Suppressor macrophage treated with lipopolysaccharide for 1 hour (primary cell): ENCODE results near the gene CDC25A.
"Not testable (repeated sequence)": the region's sequence is repeated elsewhere in the genome, so short reads cannot be mapped to it uniquely, and the experiment has no call there.

Source experiments
- DNase-seq, 3 donors: peaks; one replicate each; pipeline ENCODE4 v3.0.0-alpha.2; 2020 to 2022

Gene CDC25A

GRCh38 chr3:48188266-48189201, at the start of gene CDC25A:
CDC25A (minus strand) TSS chr3:48188417; CDS start chr3:48187947, 470 bp downstream.
- peak; percentile 97 to 99 (median 98) for DNase-seq

- DNase-seq: peak; percentile 39 to 58 (median 43)
Measured at GRCh38 chr3:48236531-48236930, 48.3 kb upstream of the CDC25A start.

DNA sequence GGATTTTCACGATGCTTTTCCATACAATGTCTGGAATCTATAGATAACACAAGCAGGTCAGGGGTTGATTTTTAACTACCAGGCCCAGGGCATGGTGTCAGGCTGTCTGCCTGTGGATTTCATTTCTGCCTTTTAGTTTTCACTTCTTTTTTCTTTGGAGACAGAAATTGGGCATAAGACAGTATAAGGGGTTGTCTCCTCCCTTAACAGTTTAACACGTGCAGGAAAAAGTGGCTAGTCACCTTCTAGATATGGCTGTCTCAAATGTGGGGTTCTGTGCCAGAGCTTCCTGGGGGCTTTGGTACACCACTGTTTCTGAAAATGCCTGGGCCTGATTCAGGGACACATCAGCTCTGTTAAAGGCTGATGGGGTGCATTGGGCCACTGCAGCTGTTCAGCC, 45.3 kb upstream of the CDC25A start:
- no peak for DNase-seq

DNA sequence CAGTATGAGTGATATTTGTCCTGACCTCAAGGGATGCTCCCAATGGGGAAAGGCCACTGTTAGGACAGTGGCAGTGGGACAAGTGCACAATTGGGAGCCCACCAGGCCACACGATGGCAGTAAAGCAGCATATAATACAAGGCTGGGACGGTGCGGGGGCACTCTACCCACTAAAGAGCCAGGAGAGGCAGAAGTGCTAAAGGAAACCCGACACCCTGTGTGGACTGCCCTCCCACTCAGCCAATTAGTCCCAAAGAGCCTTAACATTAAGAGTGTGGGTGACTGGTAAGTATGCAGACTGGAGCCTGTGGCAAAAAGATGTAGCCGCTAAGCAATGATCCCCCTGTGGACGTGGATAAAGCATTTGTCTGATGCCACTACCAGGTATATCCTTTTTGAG, 44.5 kb upstream of the CDC25A start:
- peak; percentile 80 to 84 (median 80) for DNase-seq

DNA sequence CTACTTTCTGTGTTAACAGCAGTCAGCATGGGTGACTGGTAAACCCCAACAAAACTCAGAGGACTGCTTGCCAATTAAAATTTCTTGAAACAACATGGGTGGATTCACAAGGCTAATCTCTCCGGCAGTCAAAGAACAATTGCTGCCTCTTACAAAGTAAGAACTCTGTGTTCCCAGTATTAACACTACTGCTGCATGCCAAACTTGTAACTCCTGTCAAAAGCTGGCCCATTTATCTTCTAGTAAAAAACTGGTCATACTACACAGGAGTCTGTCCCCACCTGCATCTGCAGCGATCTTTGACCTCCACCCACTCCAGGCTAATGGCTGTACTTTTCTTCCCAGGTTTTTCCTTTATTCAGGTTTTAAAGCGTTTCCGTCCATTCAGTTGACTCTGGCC, 44.0 kb upstream of the CDC25A start:
- DNase-seq: no peak

GRCh38 chr3:48226939-48227338, 38.7 kb upstream of the CDC25A start:
- no peak for DNase-seq

DNA sequence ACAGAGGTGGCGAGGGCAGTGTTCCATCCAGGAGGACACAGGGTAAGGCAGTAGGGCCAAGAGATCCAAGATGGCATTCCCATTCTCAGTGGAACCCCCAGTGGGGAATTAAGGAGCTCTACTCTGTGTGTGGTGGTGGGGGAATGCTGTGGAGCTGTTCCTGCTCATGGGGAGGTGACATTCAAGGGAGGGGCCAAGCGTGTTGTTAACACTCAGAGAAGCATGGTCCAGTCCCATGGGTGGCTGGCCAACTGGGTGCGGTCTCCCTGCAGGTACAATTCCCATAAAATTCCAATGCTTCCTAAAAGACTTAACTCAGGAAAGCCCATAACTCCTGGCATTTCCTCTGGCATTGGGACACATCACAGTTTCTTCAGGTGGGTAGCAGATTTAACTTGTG, 37.4 kb upstream of the CDC25A start:
- DNase-seq: no peak

DNA sequence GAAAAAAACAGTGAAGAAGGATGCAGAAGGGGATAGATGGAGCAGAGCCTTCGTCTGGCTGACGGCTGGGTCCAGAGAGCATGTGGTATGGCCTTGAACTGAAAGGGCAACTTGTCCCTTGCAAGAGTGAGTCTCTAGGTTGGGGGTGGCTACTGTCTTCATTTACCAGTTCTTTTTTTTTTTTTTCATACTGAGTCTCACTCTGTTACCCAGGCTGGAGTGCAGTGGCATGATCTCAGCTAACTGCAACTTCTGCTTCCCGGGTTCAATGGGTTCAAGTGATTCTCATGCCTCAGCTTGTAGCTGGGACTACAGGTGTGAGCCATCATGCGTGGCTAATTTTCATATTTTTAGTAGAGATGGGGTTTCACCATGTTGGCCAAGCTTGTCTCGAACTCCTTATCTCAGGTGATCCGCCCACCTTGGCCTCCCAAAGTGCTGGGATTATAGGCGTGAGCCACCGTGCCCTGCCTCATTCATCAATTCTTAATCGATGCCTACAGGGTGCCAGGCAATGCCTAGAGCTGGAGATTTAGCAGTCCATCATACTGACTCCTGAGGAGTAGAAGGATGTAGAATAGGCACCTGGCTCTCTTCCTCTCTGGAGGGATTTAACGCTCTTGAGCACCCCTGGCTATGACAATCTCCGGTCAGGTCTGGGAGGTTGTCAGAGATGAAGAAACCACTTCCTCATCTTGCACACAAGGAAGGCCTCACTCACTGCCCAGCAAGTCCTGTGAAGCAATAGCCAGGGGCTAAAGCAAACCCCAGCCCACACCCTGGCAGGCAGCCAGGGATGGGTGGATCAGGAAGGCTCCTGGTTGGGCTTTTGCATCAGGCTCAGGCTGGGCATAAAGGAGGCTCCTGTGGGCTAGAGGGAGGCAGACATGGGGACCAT, 34.6 kb upstream of the CDC25A start, which contains the start of gene CAMP:
Gene CAMP, plus strand, starts transcription at position 880 of the 898 bp plus-strand sequence. Its CDS starts 17 bp downstream, at position 897.
- peak; percentile 95 to 96 (median 95) for DNase-seq

- no peak for DNase-seq
Measured at GRCh38 chr3:48220746-48221145, 32.5 kb upstream of the CDC25A start.

DNA sequence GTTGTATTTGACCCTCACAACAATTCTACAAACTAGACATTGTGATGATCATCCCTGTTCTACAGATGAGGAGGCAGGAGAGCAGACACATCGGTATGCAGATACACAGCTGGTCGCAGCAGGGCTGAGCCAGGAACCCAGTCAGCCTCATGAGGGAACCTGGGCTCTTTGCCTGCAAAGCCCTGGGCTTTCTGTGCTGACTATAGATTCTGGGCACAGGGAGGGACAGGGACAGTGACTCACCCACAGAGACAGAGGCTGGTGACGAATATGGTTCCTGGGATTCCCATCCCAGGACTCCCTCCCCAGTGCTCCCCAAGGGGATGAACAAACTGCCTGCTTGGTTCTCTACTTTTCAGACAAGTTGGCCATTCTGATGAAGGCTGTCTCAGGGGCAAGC, 31.3 kb upstream of the CDC25A start:
- DNase-seq: peak; percentile 78 to 81 (median 80)

GRCh38 chr3:48218537-48218936, 30.3 kb upstream of the CDC25A start:
- no peak for DNase-seq

DNA sequence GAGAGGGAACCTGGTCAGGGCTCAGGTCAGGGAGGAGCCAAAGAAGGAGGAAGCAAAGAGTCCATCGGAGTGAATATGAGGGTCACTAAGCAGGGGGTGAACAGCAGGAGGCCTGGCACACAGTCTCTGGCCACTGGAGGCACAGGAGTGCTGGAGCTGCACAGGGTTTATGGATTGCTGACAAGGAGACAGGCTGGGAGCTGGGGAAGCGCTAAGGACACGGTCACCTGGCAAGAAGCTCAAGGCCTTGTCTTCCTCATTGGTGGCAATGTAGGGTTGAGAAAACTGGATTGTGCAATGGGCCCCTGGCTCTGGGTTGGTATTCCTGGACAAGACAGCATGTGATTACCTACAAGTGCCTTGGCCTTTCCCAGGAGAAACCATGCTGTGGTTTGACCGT, 29.2 kb upstream of the CDC25A start:
- DNase-seq: peak in 1 of 3 donors; percentile 34

- no peak for DNase-seq
Measured at GRCh38 chr3:48215876-48216275, 27.7 kb upstream of the CDC25A start.

DNA sequence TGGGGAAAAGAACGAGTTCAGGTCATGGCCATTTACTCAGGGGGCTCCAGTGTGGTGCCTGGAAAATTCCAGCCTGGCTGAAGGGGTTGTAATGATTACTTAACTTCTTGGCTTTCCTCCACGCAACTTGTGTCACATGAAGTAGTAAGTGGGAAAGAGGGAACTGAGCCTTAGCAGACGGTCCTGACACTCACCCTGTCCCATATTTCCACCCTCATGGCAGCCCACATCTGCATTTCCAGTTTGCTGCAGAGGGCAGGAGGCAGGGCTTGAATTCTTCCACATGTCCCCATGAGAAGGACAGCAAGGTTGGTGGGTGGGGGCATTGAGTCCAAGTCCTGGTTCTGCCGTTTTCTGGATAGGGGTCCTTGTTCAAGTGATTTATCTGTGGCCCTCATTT, 27.2 kb upstream of the CDC25A start:
- DNase-seq: peak; percentile 73 to 75 (median 75)

- no peak for DNase-seq
Measured at GRCh38 chr3:48215019-48215418, 26.8 kb upstream of the CDC25A start.

DNA sequence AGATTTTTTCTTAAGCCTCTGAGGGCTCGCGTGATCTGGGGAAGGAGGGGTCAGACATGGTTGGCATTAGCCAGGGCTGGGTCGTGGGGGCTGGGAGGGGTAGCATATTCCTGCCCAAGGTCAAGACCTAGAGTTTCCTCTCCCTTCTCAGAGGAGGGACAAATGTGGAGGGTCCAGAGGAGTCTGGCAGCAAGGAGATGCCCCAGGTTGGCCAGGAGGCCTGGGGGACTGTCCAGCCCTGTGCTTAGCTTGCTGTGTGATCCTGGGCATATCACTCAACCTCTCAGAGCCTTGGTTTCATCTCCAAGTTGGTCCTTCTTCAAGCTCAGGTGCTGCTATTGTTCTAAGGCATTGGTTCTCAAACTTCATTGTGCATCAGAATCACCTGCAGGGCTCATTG, 26.0 kb upstream of the CDC25A start:
- DNase-seq: no peak

GRCh38 chr3:48211776-48212175, 23.6 kb upstream of the CDC25A start:
- not testable (repeated sequence) for DNase-seq

DNA sequence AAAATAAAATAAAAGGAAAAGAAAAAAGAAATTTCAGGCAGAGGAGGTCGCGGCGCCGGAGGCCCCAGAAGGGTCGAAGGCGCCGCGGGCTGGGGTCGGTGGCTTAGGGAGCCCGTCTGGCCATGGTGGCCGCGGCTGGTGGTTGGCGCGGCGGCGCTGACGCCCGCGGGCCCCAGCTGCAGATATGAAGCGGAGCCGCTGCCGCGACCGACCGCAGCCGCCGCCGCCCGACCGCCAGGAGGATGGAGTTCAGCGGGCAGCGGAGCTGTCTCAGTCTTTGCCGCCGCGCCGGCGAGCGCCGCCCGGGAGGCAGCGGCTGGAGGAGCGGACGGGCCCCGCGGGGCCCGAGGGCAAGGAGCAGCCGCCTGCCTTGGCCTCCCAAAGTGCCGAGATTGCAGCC, 22.3 kb upstream of the CDC25A start:
- DNase-seq: not testable (repeated sequence)

DNA sequence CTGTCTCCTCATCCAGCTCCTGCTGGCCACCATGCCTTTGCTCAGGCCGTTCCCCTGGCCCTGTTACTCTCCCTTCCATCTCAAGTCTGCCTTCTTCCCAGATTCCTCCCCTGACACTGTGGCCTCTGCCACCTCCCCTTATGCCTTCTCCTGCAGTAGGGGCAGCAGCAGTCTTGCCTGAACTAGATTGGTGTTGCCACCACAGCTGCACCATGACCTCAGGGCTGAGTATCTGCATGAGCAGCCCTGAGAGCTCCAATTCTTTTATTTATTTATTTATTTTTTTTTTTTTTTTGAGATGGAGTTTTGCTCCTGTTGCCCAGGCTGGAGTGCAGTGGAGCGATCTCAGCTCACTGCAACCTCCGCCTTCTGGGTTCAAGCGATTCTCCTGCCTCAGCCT, 21.2 kb upstream of the CDC25A start:
- DNase-seq: no peak

- DNase-seq: no peak
Measured at GRCh38 chr3:48208076-48208475, 19.9 kb upstream of the CDC25A start.

DNA sequence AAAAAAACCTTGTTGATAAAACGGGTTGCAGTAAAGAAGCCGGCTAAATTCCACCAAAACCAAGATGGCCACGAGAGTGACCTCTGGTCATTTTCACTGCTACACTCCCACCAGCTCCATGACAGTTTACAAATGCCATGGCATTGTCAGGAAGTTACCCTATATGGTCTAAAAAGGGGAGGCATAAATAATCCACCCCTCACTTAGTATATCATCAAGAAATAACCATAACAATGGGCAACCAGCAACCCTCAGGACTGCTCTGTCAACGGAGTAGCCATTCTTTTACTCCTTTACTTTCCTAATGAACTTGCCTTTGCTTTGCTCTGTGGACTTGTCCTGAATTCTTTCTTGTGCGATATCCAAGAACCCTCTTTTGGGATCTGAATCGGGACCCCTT, 14.4 kb upstream of the CDC25A start:
- no peak for DNase-seq

GRCh38 chr3:48199117-48199516, 10.9 kb upstream of the CDC25A start:
- no peak for DNase-seq

GRCh38 chr3:48196611-48197010, 8.4 kb upstream of the CDC25A start:
- peak in 2 of 3 donors; percentile 28 to 44 for DNase-seq
